ENCODE measurements around the gene TFIP11. TPM values are rescaled to one million over a fixed set of nuclear protein-coding genes. Genes with fewer than 3 reads are reported as not detected.

TFIP11 gene
- total and polyA plus RNA-seq, 2 of the 8 experiments (the other 6 are each of a cell fraction or from before 2014, with no cell fraction given), result 18.1 to 28.3 TPM

- TF ChIP-seq SAP30 (IDR thresholded peaks at IDR 0.05; ENCODE audit: insufficient read depth, insufficient replicate concordance, low read length) (no peak), BACH1 (IDR thresholded peaks at IDR 0.05; ENCODE audit: low read length) (no peak), POLR2AphosphoS5 (IDR thresholded peaks at IDR 0.05; ENCODE audit: low read depth, low read length) (peak; percentile 94), HDAC6 (IDR thresholded peaks at IDR 0.05; ENCODE audit: low read depth, low read length) (no peak), SP2 (IDR thresholded peaks at IDR 0.05; ENCODE audit: low read length) (no peak), GTF2F1 (IDR thresholded peaks at IDR 0.05; ENCODE audit: borderline replicate concordance, low read depth, low read length) (no peak), SIX5 (IDR thresholded peaks at IDR 0.05; ENCODE audit: low read depth, low read length) (no peak), FOSL1 (IDR thresholded peaks at IDR 0.05; ENCODE audit: insufficient read depth, low read depth, low read length) (0 out of 2 replicates have a peak, but pooled peaks have one; percentile 5), SRF (IDR thresholded peaks at IDR 0.05; ENCODE audit: low read depth, low read length) (peak; percentile 91), SUZ12 (IDR thresholded peaks at IDR 0.05; ENCODE audit: low read length) (no peak), EP300 (IDR thresholded peaks at IDR 0.05; ENCODE audit: borderline replicate concordance in 1 of 2, low read depth in 2 of 2, low read length in 2 of 2) (peak in 1 of 2 experiments; percentile 85; a peak in 2 of 3 replicates), CHD2 (IDR thresholded peaks at IDR 0.05; ENCODE audit: low read length) (no peak), CBX8 (IDR thresholded peaks at IDR 0.05; ENCODE audit: borderline replicate concordance, low read depth, low read length) (no peak), HDAC2 (IDR thresholded peaks at IDR 0.05; ENCODE audit: borderline replicate concordance in 1 of 2, low read depth in 2 of 2, low read length in 2 of 2) (peak in 1 of 2 experiments; percentile 94; a peak in 1 of 4 replicates), TAF1 (IDR thresholded peaks at IDR 0.05; ENCODE audit: low read depth, low read length) (peak; percentile 95), NRF1 (IDR thresholded peaks at IDR 0.05; ENCODE audit: low read depth, low read length) (no peak), TEAD4 (IDR thresholded peaks at IDR 0.05; ENCODE audit: low read depth, low read length) (peak; percentile 66; the same call in 1 of the 2 replicates), POLR2A (IDR thresholded peaks at IDR 0.05; ENCODE audit: control extremely low read depth in 1 of 2, low read depth in 2 of 2, low read length in 2 of 2) (peak; percentile 64 to 92)
- TF ChIP-seq, protein P1, sequence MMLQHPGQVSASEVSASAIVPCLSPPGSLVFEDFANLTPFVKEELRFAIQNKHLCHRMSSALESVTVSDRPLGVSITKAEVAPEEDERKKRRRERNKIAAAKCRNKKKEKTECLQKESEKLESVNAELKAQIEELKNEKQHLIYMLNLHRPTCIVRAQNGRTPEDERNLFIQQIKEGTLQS (IDR thresholded peaks at IDR 0.05; ENCODE audit: insufficient read depth, low read depth, low read length), result peak; percentile 97
Observed at GRCh38 chr22:26483439-26484359, 28.6 kb downstream of the TFIP11 start, which contains the start of the genes HPS4 and SRRD (continued).
